Pancreas (tissue), 10 donors: ENCODE data around the gene APH1A. TPM values are rescaled to one million over a fixed set of nuclear protein-coding genes. Genes with fewer than 3 reads are reported as not detected.

ENCODE experiments used
- ATAC-seq, 4 donors: fragments of 200-7000 bp; cut with Tn5 transposase; one replicate each; pipeline versions ENCODE4 v1.8.0 to v1.9.1; 2020; ENCODE audit warnings: mild to moderate bottlenecking in 4 of 4, moderate library complexity in 4 of 4
- DNase-seq, 6 donors: peaks; one replicate each; pipeline ENCODE4 v3.0.0-alpha.2; 2020
- FAIRE-seq: peaks from 2 replicates; lab custom pipeline; 2012; peaks lifted over from hg19 to GRCh38; lab: Jason Lieb, UNC
- H3K27ac ChIP-seq, 4 donors: fragments of 200-600 bp; sonication (generic); 1 replicate in 3 of 4; 2 replicates in 1 of 4; pipeline versions ENCODE4 v1.5.0 to v1.8.0; 2020
- H3K27me3 ChIP-seq, 4 donors: fragments of 200-600 bp; one replicate each; pipeline ENCODE4 v1.8.0; 2021
- H3K36me3 ChIP-seq, 3 donors: fragments of 200-600 bp; sonication (generic) in 1 of 3; one replicate each; pipeline versions ENCODE4 v1.5.0 to v1.8.0; 2020 to 2021
- H3K4me1 ChIP-seq, 3 donors: fragments of 200-600 bp; one replicate each; pipeline ENCODE4 v1.8.0; 2021
- H3K4me3 ChIP-seq, 4 donors: fragments of 200-600 bp; sonication (generic) in 2 of 4; one replicate each; pipeline versions ENCODE4 v1.5.0 to v1.8.0; 2020 to 2021
- H3K9me3 ChIP-seq, 4 donors: fragments of 200-600 bp; one replicate each; pipeline ENCODE4 v1.8.0; 2021
- WGBS, 2 donors: extraction: QIAGEN DNeasy Blood & Tissue Kit; methylation state at CpG; one replicate each; pipeline ENCODE4 v1.1.7; 2013; 5-methylcytosine and 5-hydroxymethylcytosine counted together
- intact Hi-C, 3 donors: fragments of 100-400 bp; cut with DNase I; formaldehyde crosslinking; loops; one replicate each; pipeline versions ENCODE4 v1.11.1 to v1.14.2; 2022
- polyA plus RNA-seq, 2 donors: library from polyadenylated mRNA; stranded (reverse); fragments of 200-250 nt; gene quantifications; one replicate each; pipeline ENCODE4 v1.2.3, GENCODE V29; 2013
- total RNA-seq, 6 donors: library from RNA; stranded (reverse); fragmentation: NEBNext Ultra II Directional in 4 of 6; extraction: Animal tissue kit (Norgen Biotek cat#: 25700) in 4 of 6; gene quantifications; one replicate each; pipeline versions ENCODE4 v1.2.1 to v1.2.4, GENCODE V29; 2021 to 2023
- TF ChIP-seq, protein P1 (sequence below), 4 donors: fragments of 200-600 bp; sonication (generic) in 3 of 4; IDR thresholded peaks; one replicate each; pipeline versions ENCODE4 v1.5.0 to v1.8.0; 2021; ENCODE audit warnings: antibody characterized with exemption in 4 of 4
- donor health status: healthy with polysubstance abuse.
- donor health status: DM: no; HTN: no; CAD: no; lungs with moderate emphysema.
- donor health status: DM: no; HTN: no; CAD: no.
- donor health status: control.
- donor health status: control.
- donor health status: Bipolar disorder and iron deficiency.
- donor health status: DM: yes; HTN: yes; CAD: no.
- donor health status: DM: no; HTN: no; CAD: no.
- donor health status: DM: no; HTN: no; CAD: no.
- donor health status: DM: yes; HTN: yes; CAD: no.

Gene APH1A
- total and polyA plus RNA-seq, 8 donors = 43.8 to 78.0 (median 58.3) TPM

GRCh38 chr1:150271291-150271959 lies 2.6 kb upstream of the APH1A start:
- Histone ChIP-seq H3K9me3 (no peaks in the 10 kb centered on the region), H3K36me3 (peaks cover 0 to 2% (median 0%) of the 10 kb centered on the region in 3 donors), H3K27me3 (no peaks in the 10 kb centered on the region), H3K4me1 (peaks cover 0 to 12% (median 0%) of the 10 kb centered on the region in 3 donors), H3K27ac (no peak overlapping the region), H3K4me3 (no peak overlapping the region)
- FAIRE-seq (no peak), DNase-seq (no peak), ATAC-seq (no peak)
- 77 to 82% methylated on average over 7 of the region's 7 CpGs for WGBS, 2 donors
- intact Hi-C loops = no loop called here
- TF ChIP-seq, protein P1, sequence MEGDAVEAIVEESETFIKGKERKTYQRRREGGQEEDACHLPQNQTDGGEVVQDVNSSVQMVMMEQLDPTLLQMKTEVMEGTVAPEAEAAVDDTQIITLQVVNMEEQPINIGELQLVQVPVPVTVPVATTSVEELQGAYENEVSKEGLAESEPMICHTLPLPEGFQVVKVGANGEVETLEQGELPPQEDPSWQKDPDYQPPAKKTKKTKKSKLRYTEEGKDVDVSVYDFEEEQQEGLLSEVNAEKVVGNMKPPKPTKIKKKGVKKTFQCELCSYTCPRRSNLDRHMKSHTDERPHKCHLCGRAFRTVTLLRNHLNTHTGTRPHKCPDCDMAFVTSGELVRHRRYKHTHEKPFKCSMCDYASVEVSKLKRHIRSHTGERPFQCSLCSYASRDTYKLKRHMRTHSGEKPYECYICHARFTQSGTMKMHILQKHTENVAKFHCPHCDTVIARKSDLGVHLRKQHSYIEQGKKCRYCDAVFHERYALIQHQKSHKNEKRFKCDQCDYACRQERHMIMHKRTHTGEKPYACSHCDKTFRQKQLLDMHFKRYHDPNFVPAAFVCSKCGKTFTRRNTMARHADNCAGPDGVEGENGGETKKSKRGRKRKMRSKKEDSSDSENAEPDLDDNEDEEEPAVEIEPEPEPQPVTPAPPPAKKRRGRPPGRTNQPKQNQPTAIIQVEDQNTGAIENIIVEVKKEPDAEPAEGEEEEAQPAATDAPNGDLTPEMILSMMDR (IDR thresholded peaks at IDR 0.05) = no peak

GRCh38 chr1:150269451-150269850 lies 635 bp upstream of the APH1A start:
- peak overlapping the region in 2 of 4 donors; percentile 92 to 98 for H3K4me3 ChIP-seq
- TF ChIP-seq, protein P1 (IDR thresholded peaks at IDR 0.05) = no peak
- H3K36me3 ChIP-seq = peaks cover 0 to 15% (median 4%) of the 10 kb centered on the region in 3 donors
- WGBS, 2 donors = 32 to 41% methylated on average over 10 of the region's 10 CpGs
- no peaks in the 10 kb centered on the region for H3K9me3 ChIP-seq
- peak overlapping the region in 2 of 4 donors; percentile 82 to 87 for H3K27ac ChIP-seq
- intact Hi-C loops = no loop called here
- FAIRE-seq (no peak), DNase-seq (no peak), ATAC-seq (no peak)
- H3K4me1 ChIP-seq = peaks cover 0 to 12% (median 0%) of the 10 kb centered on the region in 3 donors
- H3K27me3 ChIP-seq = no peaks in the 10 kb centered on the region

GRCh38 chr1:150268340-150268704 lies 494 bp downstream of the APH1A start:
- H3K27me3 ChIP-seq = no peaks in the 10 kb centered on the region
- TF ChIP-seq, protein P1 (IDR thresholded peaks at IDR 0.05) = no peak

GRCh38 chr1:150267896-150268295 lies 920 bp downstream of the APH1A start:
- peaks cover 0 to 15% (median 4%) of the 10 kb centered on the region in 3 donors for H3K36me3 ChIP-seq
- no peak for DNase-seq
- FAIRE-seq = no peak
- intact Hi-C loops = no loop called here
- peaks cover 0 to 12% (median 0%) of the 10 kb centered on the region in 3 donors for H3K4me1 ChIP-seq
- H3K27ac ChIP-seq = peak overlapping the region in 2 of 4 donors; percentile 82 to 87
- no peaks in the 10 kb centered on the region for H3K27me3 ChIP-seq
- peak overlapping the region; percentile 48 to 98 (median 94) for H3K4me3 ChIP-seq
- 16 to 17% methylated on average over 6 of the region's 6 CpGs for WGBS, 2 donors
- TF ChIP-seq, protein P1 (IDR thresholded peaks at IDR 0.05) = no peak
- H3K9me3 ChIP-seq = no peaks in the 10 kb centered on the region
- no peak for ATAC-seq

More at GRCh38 chr1:150268340-150268704, 494 bp downstream of the APH1A start:
- no peak for FAIRE-seq
- Histone ChIP-seq H3K27ac (peak overlapping the region; percentile 60 to 87 (median 78)), H3K4me3 (peak overlapping the region; percentile 48 to 98 (median 94)), H3K9me3 (no peaks in the 10 kb centered on the region), H3K36me3 (peaks cover 0 to 15% (median 4%) of the 10 kb centered on the region in 3 donors), H3K4me1 (peaks cover 0 to 12% (median 0%) of the 10 kb centered on the region in 3 donors)
- intact Hi-C loops = no loop called here
- peak; percentile 46 to 67 (median 54) for ATAC-seq
- DNase-seq = peak in 4 of 6 donors; percentile 29 to 54 (median 38)
- WGBS, 2 donors = 0% methylated on average over 21 of the region's 21 CpGs

DNA sequence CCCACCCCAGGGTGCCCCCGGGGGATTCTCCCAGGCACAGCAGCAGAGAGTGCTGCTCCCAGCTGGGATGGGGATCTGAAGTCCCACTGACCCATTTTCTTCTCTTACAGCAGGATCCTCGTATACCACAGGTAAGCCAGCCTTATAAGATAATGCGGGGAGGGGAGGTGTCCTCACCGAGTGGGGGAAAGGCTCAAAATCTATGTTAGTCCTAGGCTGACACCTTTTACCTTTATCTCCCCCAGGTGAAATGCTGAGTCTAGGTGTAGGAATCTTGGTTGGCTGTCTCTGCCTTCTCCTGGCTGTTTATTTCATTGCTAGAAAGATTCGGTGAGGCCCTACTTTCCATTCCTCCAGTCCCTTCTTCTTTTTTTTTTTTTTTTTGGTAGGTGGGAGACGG lies 5.3 kb downstream of the APH1A start:
- no peak for FAIRE-seq
- peaks cover 0 to 10% (median 0%) of the 10 kb centered on the region in 3 donors for H3K4me1 ChIP-seq
- TF ChIP-seq, protein P1 (IDR thresholded peaks at IDR 0.05) = no peak
- WGBS, 2 donors = 60 to 65% methylated on average over 6 of the region's 6 CpGs
- peaks cover 0 to 15% (median 4%) of the 10 kb centered on the region in 3 donors for H3K36me3 ChIP-seq
- no peak for DNase-seq
- no peak for ATAC-seq
- no peak overlapping the region for H3K27ac ChIP-seq
- H3K27me3 ChIP-seq = no peaks in the 10 kb centered on the region
- no peak overlapping the region for H3K4me3 ChIP-seq
- intact Hi-C loops = no loop called here
- no peaks in the 10 kb centered on the region for H3K9me3 ChIP-seq
